ENCODE results near the gene RAPGEF3.

RAPGEF3 gene

DNA sequence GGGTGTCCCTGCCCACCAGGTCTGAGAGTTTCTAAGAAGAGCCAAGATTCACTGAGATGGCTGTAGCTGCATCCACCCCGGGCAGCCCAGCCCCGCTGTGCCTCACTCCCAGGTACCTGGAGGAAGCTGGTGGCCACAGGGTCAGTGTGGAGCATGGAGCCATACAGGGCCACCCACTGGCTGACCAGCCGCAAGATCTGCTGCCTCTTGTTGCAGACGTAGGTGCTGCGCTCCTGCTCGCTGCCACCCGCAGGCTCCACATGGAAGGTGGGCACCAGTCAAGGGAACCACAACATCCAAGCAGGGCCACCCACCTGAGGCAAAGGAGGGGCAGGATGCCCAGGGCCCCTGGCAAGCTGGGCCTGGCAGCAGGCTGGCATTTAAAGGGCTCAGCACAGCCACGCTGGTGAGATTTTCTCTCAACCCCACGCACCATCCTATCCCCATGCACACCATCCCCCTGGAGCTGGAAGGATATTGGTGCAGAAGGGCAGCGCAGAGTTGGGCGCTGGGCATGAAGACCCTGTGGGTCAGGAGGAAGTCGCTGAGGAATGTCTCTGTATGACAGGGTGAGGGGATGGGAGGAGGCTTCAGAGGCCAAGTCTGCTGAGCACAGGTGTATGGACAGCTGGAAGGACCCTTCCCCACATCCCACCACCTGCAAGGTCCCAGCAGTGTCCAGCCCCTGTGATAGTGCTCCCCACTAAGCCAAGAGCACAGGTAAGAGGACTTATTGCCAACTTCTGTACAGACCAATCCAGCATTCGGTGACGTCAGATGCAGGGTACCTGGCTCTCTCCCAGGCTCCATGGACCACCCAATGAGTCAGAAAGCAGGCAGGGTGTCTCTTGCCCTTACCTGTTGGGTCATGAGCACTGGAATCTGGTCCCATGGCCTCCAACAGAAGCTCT lies 10.8 kb downstream of the RAPGEF3 start:
- no peak for DNase-seq
- H3K4me3 ChIP-seq (ENCODE audit: low read depth, low read length) = no peak overlapping the region
- H3K9me3 ChIP-seq (ENCODE audit: severe bottlenecking) = no peaks in the 10 kb centered on the region

GRCh38 chr12:47747126-47747525 lies 11.6 kb downstream of the RAPGEF3 start:
- H3K27me3 ChIP-seq (ENCODE audit: insufficient read depth, low read depth, severe bottlenecking) = peaks cover 4% of the 10 kb centered on the region
- no peaks in the 10 kb centered on the region for H3K9me3 ChIP-seq (ENCODE audit: severe bottlenecking)
- no peak overlapping the region for H3K4me3 ChIP-seq (ENCODE audit: low read depth, low read length)
- DNase-seq = no peak
- H3K27ac ChIP-seq = no peak overlapping the region
- TF ChIP-seq, protein P1, sequence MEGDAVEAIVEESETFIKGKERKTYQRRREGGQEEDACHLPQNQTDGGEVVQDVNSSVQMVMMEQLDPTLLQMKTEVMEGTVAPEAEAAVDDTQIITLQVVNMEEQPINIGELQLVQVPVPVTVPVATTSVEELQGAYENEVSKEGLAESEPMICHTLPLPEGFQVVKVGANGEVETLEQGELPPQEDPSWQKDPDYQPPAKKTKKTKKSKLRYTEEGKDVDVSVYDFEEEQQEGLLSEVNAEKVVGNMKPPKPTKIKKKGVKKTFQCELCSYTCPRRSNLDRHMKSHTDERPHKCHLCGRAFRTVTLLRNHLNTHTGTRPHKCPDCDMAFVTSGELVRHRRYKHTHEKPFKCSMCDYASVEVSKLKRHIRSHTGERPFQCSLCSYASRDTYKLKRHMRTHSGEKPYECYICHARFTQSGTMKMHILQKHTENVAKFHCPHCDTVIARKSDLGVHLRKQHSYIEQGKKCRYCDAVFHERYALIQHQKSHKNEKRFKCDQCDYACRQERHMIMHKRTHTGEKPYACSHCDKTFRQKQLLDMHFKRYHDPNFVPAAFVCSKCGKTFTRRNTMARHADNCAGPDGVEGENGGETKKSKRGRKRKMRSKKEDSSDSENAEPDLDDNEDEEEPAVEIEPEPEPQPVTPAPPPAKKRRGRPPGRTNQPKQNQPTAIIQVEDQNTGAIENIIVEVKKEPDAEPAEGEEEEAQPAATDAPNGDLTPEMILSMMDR (IDR thresholded peaks at IDR 0.05; ENCODE audit: low read depth, low read length) = no peak
- no peaks in the 10 kb centered on the region for H3K36me3 ChIP-seq

More for the DNA sequence above, 10.8 kb downstream of the RAPGEF3 start:
- Histone ChIP-seq H3K27ac (no peak overlapping the region), H3K27me3 (ENCODE audit: insufficient read depth, low read depth, severe bottlenecking) (peaks cover 4% of the 10 kb centered on the region), H3K36me3 (no peaks in the 10 kb centered on the region)
- TF ChIP-seq, protein P1 (IDR thresholded peaks at IDR 0.05; ENCODE audit: low read depth, low read length) = no peak

DNA sequence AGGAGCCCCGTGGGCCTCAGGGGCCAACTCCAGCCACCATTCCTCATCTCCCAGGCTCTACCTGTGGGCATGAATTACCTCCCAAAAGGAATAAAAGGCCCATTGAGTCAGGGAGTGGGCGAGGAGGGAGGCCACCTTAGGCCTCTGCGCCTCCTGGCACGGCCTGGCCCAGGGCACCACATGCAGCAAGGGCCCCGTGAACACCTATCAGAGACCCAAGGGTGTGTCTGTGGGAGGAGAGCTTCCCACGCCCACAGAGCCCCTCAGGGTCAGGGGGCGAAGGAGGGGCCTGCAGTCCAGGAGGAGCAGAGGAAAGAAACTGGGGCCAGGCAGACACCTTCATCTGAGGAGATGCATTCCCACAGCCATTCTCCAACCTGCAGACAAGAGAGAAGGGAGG lies 12.2 kb downstream of the RAPGEF3 start:
- Histone ChIP-seq H3K27ac (no peak overlapping the region), H3K9me3 (ENCODE audit: severe bottlenecking) (no peaks in the 10 kb centered on the region), H3K27me3 (ENCODE audit: insufficient read depth, low read depth, severe bottlenecking) (peaks cover 4% of the 10 kb centered on the region), H3K36me3 (no peaks in the 10 kb centered on the region), H3K4me3 (ENCODE audit: low read depth, low read length) (no peak overlapping the region)
- TF ChIP-seq, protein P1 (IDR thresholded peaks at IDR 0.05; ENCODE audit: low read depth, low read length) = no peak
- DNase-seq = no peak

GRCh38 chr12:47746073-47746472 lies 12.6 kb downstream of the RAPGEF3 start:
- TF ChIP-seq, protein P1 (IDR thresholded peaks at IDR 0.05; ENCODE audit: low read depth, low read length) = no peak

GRCh38 chr12:47745485-47746041 lies 13.1 kb downstream of the RAPGEF3 start:
- H3K4me3 ChIP-seq (ENCODE audit: low read depth, low read length) = no peak overlapping the region
- no peak overlapping the region for H3K27ac ChIP-seq
- DNase-seq = no peak
- no peaks in the 10 kb centered on the region for H3K36me3 ChIP-seq
- peaks cover 4% of the 10 kb centered on the region for H3K27me3 ChIP-seq (ENCODE audit: insufficient read depth, low read depth, severe bottlenecking)
- TF ChIP-seq, protein P1 (IDR thresholded peaks at IDR 0.05; ENCODE audit: low read depth, low read length) = no peak
- H3K9me3 ChIP-seq (ENCODE audit: severe bottlenecking) = no peaks in the 10 kb centered on the region

More at GRCh38 chr12:47746073-47746472, 12.6 kb downstream of the RAPGEF3 start:
- Histone ChIP-seq H3K4me3 (ENCODE audit: low read depth, low read length) (no peak overlapping the region), H3K36me3 (no peaks in the 10 kb centered on the region), H3K27ac (no peak overlapping the region), H3K27me3 (ENCODE audit: insufficient read depth, low read depth, severe bottlenecking) (peaks cover 4% of the 10 kb centered on the region), H3K9me3 (ENCODE audit: severe bottlenecking) (no peaks in the 10 kb centered on the region)
- no peak for DNase-seq
